ENCODE results near the gene URB1. TPM values are rescaled to one million over a fixed set of nuclear protein-coding genes. Genes with fewer than 3 reads are reported as not detected.

URB1 gene
- total and polyA plus RNA-seq, 2 experiments from 2014 or later: 7.7 to 44.1 TPM

DNA sequence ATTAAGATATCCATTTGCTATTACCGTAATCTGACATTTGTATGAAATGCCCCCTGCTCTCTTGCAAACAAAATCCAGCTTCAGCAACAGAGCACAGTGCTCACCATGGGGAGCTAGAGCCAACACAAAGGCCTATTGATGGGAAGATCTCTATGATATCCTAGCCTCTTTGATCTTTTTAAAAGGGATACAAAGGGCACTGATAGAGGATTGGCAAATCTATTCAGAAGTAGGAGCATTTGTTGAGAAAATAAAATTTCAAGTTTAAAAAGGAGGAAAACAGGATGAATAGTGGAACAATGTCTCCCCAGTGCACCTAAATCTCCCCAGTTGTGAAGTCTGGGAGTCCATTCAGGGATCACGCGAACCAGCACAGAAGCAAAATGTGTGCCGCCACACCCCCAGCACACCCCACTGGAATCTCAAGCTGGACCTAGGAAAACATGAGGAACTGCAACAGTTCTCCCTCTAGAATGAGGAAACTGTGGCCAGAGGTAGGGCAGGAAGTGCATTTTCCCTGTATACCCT lies 62.0 kb downstream of the URB1 start:
- no peak overlapping the region for H3K4me3 ChIP-seq
- DNase-seq (ENCODE audit: low spot score) (no peak), ATAC-seq (peak; percentile 32; the same call in 2 of the 3 replicates)
- Mint-ChIP-seq H3K27ac (no peak overlapping the region), H3K9me3 (no peaks in the 10 kb centered on the region), H3K27me3 (ENCODE audit: insufficient read depth, low read depth, poor library complexity) (peaks cover 5% of the 10 kb centered on the region), H3K4me3 (no peak overlapping the region), H3K4me1 (peaks cover 18% of the 10 kb centered on the region), H3K36me3 (ENCODE audit: low read depth) (peaks cover 82% of the 10 kb centered on the region)
- H3F3A ChIP-seq (replicated peaks; ENCODE audit: low read depth): no peaks in the 10 kb centered on the region
- H2AFZ ChIP-seq: no peak overlapping the region
- no peak overlapping the region for H3K4me2 ChIP-seq
- H3K4me1 ChIP-seq (ENCODE audit: insufficient read depth): no peaks in the 10 kb centered on the region
- no peak overlapping the region for H3K27ac ChIP-seq (ENCODE audit: low read depth)
- H4K20me1 ChIP-seq (replicated peaks; ENCODE audit: insufficient read depth): peaks cover 7% of the 10 kb centered on the region; the same call in 1 of the 2 replicates
- H3K36me3 ChIP-seq (ENCODE audit: insufficient read depth): peaks cover 57% of the 10 kb centered on the region
- H3K79me2 ChIP-seq (replicated peaks; ENCODE audit: insufficient read depth): no peaks in the 10 kb centered on the region; the same call in 1 of the 2 replicates
- no peaks in the 10 kb centered on the region for H3K9me2 ChIP-seq (ENCODE audit: insufficient read depth)
- no peaks in the 10 kb centered on the region for H3K27me3 ChIP-seq (ENCODE audit: insufficient read depth)
- no peak for TF ChIP-seq ZNF114 (CRISPR knock-in tag; IDR thresholded peaks at IDR 0.05)
- TF ChIP-seq POLR2AphosphoS5 (IDR thresholded peaks at IDR 0.05; ENCODE audit: low read depth): no peak
- TF ChIP-seq, protein P1, sequence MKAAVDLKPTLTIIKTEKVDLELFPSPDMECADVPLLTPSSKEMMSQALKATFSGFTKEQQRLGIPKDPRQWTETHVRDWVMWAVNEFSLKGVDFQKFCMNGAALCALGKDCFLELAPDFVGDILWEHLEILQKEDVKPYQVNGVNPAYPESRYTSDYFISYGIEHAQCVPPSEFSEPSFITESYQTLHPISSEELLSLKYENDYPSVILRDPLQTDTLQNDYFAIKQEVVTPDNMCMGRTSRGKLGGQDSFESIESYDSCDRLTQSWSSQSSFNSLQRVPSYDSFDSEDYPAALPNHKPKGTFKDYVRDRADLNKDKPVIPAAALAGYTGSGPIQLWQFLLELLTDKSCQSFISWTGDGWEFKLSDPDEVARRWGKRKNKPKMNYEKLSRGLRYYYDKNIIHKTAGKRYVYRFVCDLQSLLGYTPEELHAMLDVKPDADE (IDR thresholded peaks at IDR 0.05): no peak
- no peak for TF ChIP-seq ZNF331 (CRISPR knock-in tag; IDR thresholded peaks at IDR 0.05; ENCODE audit: low read depth)
- TF ChIP-seq, protein P2, sequence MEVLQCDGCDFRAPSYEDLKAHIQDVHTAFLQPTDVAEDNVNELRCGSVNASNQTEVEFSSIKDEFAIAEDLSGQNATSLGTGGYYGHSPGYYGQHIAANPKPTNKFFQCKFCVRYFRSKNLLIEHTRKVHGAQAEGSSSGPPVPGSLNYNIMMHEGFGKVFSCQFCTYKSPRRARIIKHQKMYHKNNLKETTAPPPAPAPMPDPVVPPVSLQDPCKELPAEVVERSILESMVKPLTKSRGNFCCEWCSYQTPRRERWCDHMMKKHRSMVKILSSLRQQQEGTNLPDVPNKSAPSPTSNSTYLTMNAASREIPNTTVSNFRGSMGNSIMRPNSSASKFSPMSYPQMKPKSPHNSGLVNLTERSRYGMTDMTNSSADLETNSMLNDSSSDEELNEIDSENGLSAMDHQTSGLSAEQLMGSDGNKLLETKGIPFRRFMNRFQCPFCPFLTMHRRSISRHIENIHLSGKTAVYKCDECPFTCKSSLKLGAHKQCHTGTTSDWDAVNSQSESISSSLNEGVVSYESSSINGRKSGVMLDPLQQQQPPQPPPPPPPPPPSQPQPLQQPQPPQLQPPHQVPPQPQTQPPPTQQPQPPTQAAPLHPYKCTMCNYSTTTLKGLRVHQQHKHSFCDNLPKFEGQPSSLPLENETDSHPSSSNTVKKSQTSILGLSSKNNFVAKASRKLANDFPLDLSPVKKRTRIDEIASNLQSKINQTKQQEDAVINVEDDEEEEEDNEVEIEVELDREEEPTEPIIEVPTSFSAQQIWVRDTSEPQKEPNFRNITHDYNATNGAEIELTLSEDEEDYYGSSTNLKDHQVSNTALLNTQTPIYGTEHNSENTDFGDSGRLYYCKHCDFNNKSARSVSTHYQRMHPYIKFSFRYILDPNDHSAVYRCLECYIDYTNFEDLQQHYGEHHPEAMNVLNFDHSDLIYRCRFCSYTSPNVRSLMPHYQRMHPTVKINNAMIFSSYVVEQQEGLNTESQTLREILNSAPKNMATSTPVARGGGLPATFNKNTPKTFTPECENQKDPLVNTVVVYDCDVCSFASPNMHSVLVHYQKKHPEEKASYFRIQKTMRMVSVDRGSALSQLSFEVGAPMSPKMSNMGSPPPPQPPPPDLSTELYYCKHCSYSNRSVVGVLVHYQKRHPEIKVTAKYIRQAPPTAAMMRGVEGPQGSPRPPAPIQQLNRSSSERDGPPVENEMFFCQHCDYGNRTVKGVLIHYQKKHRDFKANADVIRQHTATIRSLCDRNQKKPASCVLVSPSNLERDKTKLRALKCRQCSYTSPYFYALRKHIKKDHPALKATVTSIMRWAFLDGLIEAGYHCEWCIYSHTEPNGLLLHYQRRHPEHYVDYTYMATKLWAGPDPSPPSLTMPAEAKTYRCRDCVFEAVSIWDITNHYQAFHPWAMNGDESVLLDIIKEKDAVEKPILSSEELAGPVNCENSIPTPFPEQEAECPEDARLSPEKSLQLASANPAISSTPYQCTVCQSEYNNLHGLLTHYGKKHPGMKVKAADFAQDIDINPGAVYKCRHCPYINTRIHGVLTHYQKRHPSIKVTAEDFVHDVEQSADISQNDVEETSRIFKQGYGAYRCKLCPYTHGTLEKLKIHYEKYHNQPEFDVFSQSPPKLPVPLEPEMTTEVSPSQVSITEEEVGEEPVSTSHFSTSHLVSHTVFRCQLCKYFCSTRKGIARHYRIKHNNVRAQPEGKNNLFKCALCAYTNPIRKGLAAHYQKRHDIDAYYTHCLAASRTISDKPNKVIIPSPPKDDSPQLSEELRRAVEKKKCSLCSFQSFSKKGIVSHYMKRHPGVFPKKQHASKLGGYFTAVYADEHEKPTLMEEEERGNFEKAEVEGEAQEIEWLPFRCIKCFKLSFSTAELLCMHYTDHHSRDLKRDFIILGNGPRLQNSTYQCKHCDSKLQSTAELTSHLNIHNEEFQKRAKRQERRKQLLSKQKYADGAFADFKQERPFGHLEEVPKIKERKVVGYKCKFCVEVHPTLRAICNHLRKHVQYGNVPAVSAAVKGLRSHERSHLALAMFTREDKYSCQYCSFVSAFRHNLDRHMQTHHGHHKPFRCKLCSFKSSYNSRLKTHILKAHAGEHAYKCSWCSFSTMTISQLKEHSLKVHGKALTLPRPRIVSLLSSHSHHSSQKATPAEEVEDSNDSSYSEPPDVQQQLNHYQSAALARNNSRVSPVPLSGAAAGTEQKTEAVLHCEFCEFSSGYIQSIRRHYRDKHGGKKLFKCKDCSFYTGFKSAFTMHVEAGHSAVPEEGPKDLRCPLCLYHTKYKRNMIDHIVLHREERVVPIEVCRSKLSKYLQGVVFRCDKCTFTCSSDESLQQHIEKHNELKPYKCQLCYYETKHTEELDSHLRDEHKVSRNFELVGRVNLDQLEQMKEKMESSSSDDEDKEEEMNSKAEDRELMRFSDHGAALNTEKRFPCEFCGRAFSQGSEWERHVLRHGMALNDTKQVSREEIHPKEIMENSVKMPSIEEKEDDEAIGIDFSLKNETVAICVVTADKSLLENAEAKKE (CRISPR knock-in tag; IDR thresholded peaks at IDR 0.05): no peak
- no peak for TF ChIP-seq CREB1 (CRISPR knock-in tag; IDR thresholded peaks at IDR 0.05; ENCODE audit: low read depth)
- TF ChIP-seq NANOG (IDR thresholded peaks at IDR 0.05; ENCODE audit: borderline replicate concordance): no peak
- TF ChIP-seq, protein P3, sequence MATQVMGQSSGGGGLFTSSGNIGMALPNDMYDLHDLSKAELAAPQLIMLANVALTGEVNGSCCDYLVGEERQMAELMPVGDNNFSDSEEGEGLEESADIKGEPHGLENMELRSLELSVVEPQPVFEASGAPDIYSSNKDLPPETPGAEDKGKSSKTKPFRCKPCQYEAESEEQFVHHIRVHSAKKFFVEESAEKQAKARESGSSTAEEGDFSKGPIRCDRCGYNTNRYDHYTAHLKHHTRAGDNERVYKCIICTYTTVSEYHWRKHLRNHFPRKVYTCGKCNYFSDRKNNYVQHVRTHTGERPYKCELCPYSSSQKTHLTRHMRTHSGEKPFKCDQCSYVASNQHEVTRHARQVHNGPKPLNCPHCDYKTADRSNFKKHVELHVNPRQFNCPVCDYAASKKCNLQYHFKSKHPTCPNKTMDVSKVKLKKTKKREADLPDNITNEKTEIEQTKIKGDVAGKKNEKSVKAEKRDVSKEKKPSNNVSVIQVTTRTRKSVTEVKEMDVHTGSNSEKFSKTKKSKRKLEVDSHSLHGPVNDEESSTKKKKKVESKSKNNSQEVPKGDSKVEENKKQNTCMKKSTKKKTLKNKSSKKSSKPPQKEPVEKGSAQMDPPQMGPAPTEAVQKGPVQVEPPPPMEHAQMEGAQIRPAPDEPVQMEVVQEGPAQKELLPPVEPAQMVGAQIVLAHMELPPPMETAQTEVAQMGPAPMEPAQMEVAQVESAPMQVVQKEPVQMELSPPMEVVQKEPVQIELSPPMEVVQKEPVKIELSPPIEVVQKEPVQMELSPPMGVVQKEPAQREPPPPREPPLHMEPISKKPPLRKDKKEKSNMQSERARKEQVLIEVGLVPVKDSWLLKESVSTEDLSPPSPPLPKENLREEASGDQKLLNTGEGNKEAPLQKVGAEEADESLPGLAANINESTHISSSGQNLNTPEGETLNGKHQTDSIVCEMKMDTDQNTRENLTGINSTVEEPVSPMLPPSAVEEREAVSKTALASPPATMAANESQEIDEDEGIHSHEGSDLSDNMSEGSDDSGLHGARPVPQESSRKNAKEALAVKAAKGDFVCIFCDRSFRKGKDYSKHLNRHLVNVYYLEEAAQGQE (IDR thresholded peaks at IDR 0.05; ENCODE audit: unreplicated experiment): no peak
